IPS-18a (cell line): ENCODE data around the gene MSL1.

ENCODE experiments used
- H3K27ac ChIP-seq: one replicate; pipeline ENCODE4 v1.5.1; 2013; ENCODE audit warnings: low read length
- H3K27me3 ChIP-seq: one replicate; pipeline ENCODE4 v1.6.1; 2013; ENCODE audit warnings: mild to moderate bottlenecking, low read length; ENCODE audit not compliant: control insufficient read depth, insufficient read depth
- H3K36me3 ChIP-seq: one replicate; pipeline ENCODE4 v1.6.1; 2013; ENCODE audit warnings: low read depth, low read length; ENCODE audit not compliant: control insufficient read depth
- H3K4me1 ChIP-seq: one replicate; pipeline ENCODE4 v1.6.1; 2013; ENCODE audit warnings: low read depth, low read length; ENCODE audit not compliant: control insufficient read depth
- H3K4me3 ChIP-seq: one replicate; pipeline ENCODE4 v1.5.1; 2013; ENCODE audit warnings: low read length
- H3K9ac ChIP-seq: one replicate; pipeline ENCODE4 v1.6.1; 2013; ENCODE audit warnings: mild to moderate bottlenecking, low read length, moderate library complexity
- H3K9me3 ChIP-seq: one replicate; pipeline ENCODE4 v1.6.1; 2013; ENCODE audit warnings: low read depth, low read length; ENCODE audit not compliant: control insufficient read depth

MSL1 gene

DNA sequence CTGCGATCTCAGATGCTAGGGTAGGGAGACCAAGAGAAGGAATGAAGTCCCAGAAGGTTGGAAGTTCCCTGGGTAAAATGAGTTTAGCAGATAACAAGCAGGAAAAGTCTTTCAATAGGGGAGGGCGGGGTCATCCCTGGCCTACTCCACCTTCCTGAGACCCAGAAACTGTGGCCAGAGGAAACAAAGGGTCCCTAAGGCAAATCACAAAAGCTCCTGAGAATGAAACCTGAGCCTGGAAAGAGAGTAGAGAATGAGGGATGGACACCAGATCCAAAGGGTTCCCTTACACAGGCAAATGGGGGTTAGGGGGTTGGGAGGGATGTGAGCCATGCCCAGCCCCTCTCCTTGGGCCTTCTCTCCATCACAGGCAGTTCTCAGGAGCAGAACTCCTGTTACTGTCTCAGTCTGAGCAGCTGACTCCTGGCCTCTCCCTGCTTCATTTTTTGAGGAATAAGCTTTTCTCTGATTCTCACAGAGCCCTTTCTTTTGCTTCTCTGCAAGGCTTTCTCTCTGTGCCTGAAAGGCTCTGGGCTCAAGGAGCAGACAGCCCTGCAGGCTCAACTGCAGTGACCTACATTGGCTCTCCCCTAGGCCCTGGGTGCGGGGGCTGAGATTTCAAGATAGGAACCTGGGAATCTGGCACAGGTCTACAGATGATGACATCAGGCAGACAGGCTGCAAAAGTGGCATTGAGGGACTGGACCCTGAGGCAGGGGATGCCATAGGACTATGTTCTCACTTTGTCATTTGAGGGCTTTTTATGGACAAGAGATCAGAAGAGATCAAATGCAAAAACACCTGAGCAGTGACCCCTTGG lies 11.5 kb upstream of the MSL1 start:
- no peak overlapping the region for H3K4me3 ChIP-seq
- peaks cover 80% of the 10 kb centered on the region for H3K4me1 ChIP-seq
- H3K27me3 ChIP-seq, result peaks cover 33% of the 10 kb centered on the region
- no peaks in the 10 kb centered on the region for H3K36me3 ChIP-seq
- no peak overlapping the region for H3K9ac ChIP-seq
- H3K9me3 ChIP-seq, result no peaks in the 10 kb centered on the region
- H3K27ac ChIP-seq, result no peak overlapping the region

DNA sequence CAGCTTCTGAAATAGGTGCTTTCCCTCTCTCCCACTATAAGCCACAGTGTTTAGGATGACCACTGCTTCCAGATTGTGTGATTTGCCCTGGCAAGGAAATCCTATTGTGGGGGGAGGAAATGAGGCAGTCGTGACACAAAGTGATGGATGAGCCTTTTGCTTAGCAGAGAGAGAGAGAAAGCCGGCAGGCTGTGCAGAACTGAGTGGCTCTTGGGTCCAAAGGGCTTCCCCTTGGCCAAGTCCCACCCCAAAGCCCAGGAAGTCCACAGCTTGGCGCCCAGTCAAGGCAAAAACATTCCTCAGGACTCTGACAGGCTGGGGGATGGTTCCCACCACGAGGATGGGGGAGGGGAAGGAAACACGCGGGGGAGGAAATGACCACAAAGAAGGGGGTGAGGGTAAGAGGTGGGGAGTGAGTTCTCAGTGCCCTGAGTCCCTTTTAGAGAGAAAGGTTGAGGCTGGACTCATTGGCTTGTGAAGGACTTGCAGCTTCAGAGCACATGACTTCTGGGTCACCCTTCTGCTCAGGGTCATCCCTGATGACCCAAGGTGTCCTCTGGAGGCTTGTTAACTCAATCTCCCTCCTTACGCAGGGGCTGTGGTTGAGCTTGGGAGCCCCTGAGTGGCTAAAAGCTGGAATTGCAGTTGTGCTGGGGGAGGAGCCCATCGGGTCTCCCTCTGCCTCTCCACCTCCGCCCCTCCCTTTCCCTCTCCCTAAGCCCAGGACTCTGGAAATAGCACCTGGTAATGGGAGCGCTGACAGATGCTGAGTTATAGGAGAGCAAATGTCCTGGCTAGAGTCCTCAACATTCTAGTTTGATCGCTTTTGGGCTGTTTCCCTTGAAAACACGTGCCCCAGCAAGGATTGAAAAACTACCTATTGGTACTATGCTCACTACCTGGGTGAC lies 10.3 kb upstream of the MSL1 start:
- H3K4me1 ChIP-seq, result peaks cover 79% of the 10 kb centered on the region
- no peak overlapping the region for H3K27ac ChIP-seq
- H3K4me3 ChIP-seq, result no peak overlapping the region
- no peaks in the 10 kb centered on the region for H3K36me3 ChIP-seq
- H3K27me3 ChIP-seq, result peaks cover 20% of the 10 kb centered on the region
- no peak overlapping the region for H3K9ac ChIP-seq
- no peaks in the 10 kb centered on the region for H3K9me3 ChIP-seq

DNA sequence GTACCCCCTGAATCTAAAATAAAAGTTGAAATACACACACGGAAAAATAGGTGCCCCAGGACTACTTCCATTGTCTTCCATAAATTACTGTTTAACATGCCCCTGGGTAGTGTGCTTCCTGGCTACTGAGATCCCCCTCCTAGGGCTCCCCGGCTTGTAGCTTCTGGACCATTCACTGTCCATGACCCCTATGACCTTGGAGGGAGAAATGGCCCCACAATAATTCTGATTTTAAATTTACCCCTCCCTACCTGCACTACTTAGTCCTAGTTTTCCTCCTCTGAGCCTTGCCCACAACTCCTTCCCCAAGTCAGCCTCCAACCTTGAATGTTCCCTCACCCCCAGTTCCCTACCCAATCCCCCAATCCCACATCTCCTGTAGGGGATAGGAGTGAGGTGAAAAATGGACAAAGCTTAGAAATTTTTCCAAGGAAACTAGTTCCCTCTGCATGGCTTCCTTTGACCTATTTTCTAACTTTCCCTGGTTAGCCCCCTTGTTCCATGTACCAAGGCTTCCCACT lies 9.5 kb upstream of the MSL1 start:
- Histone ChIP-seq H3K9me3 (no peaks in the 10 kb centered on the region), H3K4me3 (no peak overlapping the region), H3K36me3 (no peaks in the 10 kb centered on the region), H3K27ac (no peak overlapping the region), H3K27me3 (peaks cover 13% of the 10 kb centered on the region), H3K4me1 (peaks cover 71% of the 10 kb centered on the region), H3K9ac (no peak overlapping the region)

DNA sequence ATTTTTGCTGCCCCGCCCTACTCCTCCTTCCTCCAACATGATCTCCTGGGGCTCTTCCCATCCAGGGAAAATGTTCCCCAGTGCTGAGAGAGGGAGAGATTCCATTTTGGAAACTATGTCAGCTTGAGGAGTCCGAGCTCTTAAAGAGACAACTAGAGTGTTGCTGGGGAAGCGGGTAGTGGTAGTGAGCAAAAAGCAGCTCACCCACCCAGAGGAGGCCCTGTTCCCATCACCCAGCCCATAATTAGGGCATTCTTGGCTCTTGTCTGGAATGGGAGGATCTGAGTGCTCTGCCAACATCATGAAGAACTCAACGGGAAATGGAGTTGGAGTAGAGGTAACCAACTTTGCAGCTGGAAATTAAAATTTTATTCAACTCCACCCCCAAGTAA lies 9.1 kb upstream of the MSL1 start:
- Histone ChIP-seq H3K9me3 (no peaks in the 10 kb centered on the region), H3K4me3 (no peak overlapping the region), H3K27me3 (peaks cover 8% of the 10 kb centered on the region), H3K27ac (no peak overlapping the region), H3K36me3 (no peaks in the 10 kb centered on the region), H3K9ac (peak overlapping the region; percentile 28), H3K4me1 (peaks cover 67% of the 10 kb centered on the region)

DNA sequence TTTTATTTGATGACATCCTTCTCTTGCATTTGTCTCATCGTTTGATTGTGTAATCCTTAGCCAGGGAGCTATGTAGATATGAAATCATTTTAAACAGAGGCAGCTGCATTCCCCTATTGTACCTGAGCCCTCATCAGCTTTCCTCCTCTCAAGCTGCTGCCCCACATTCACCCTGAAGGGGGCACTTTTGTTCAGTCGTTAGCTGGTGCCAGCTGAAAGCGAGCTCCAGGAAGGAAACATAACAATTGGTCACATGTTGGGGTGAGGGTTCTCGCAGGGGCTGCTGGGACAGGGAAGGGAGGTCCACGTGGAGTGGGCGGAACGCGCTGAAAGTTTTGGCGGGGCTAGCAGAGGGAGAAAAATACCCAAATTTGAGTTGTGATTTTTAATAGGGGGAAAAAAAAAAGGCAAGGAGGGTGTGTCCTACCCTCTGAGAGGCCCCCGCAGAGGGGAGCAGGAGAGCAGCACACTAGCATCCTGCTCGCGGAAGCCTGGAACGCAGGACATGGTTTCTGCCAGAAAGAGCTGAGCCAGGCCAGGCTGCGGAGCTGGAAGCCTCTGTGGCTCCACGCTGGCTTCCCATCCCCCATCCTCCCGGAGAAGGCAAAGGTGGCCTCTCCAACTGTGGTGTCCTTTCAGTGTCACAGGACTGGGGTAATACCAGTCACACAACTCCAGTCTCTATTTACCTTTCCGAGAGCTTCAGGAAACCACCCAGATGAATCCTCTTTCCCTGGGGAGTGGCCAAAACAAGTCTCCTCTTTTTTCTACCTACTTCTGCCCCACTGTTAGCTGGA lies 8.5 kb upstream of the MSL1 start:
- Histone ChIP-seq H3K4me3 (peak overlapping the region; percentile 55), H3K9me3 (no peaks in the 10 kb centered on the region), H3K4me1 (peaks cover 62% of the 10 kb centered on the region), H3K9ac (peak overlapping the region; percentile 82), H3K27me3 (peaks cover 2% of the 10 kb centered on the region), H3K36me3 (no peaks in the 10 kb centered on the region), H3K27ac (peak overlapping the region; percentile 97)

DNA sequence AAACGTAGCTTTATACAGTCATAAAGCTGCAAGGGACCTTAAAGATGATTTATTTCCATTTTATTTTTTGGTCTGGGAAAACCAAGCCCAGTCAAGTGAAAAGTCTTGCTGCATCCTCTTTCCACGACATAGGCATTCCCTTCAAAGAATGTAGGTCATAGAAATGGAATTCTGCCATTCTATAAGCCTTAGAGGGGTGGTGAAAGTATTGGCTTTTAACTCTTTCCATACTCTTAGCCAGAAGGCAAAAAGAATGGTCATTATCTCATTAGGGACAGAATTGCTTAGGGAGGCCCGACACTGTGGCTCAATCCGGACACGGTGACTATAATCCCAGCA lies 7.9 kb upstream of the MSL1 start:
- Histone ChIP-seq H3K9ac (peak overlapping the region; percentile 82), H3K4me1 (peaks cover 58% of the 10 kb centered on the region), H3K9me3 (no peaks in the 10 kb centered on the region), H3K27ac (peak overlapping the region; percentile 97), H3K36me3 (no peaks in the 10 kb centered on the region), H3K27me3 (no peaks in the 10 kb centered on the region), H3K4me3 (peak overlapping the region; percentile 55)

DNA sequence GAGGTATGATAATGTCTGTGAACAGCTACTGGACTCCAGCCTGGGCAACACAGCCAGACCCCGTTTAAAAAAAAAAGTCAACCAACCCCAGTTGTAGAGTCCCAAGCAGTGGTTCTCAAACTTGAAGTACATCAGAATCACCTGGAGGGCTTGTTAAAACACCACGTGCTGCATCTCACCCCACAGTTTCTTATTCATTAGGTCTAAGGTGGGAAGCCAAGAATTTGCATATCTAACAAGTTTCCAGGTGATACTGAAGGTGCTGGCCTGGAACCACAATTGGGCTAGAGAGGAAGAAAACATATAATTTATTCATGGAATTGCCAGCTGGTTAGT lies 6.7 kb upstream of the MSL1 start:
- Histone ChIP-seq H3K27ac (no peak overlapping the region), H3K4me3 (no peak overlapping the region), H3K27me3 (no peaks in the 10 kb centered on the region), H3K9me3 (no peaks in the 10 kb centered on the region), H3K4me1 (peaks cover 50% of the 10 kb centered on the region), H3K9ac (no peak overlapping the region), H3K36me3 (no peaks in the 10 kb centered on the region)

DNA sequence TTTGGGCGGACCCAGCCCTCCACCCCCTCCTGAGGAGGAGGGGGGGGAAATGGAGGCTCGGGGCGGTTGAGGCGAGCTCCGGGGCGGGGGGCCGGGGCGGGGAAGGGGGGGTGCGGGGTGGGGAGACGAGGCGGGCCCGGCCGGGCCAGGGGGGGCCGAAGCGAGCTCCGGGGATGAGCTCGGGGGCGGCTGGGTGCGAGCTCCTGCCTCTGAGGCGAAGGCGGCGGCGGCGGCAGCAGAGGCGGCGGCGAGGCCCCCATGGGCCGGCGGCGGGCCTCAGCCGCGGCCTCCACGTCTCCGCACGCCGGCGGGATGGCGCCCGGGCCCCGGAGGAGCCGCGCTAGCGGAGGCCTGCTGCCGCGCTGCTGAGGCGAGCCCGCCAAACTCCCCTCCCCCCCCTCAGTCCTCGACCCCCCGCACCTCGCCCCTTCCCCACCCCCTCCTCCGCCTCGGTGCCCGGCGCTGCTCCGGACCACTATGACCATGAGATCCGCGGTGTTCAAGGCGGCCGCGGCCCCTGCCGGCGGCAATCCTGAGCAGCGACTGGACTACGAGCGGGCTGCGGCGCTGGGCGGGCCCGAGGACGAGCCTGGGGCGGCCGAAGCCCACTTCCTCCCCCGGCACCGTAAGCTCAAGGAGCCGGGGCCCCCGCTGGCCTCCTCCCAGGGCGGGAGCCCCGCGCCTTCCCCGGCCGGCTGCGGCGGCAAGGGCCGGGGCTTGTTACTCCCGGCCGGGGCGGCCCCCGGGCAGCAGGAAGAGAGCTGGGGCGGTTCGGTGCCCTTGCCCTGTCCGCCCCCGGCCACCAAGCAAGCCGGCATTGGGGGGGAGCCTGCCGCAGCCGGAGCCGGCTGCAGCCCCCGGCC lies 596 bp downstream of the MSL1 start:
- H3K27ac ChIP-seq, result no peak overlapping the region
- peaks cover 4% of the 10 kb centered on the region for H3K4me1 ChIP-seq
- no peaks in the 10 kb centered on the region for H3K9me3 ChIP-seq
- no peaks in the 10 kb centered on the region for H3K27me3 ChIP-seq
- H3K9ac ChIP-seq, result peak overlapping the region; percentile 97
- peak overlapping the region; percentile 99 for H3K4me3 ChIP-seq
- H3K36me3 ChIP-seq, result peaks cover 15% of the 10 kb centered on the region

DNA sequence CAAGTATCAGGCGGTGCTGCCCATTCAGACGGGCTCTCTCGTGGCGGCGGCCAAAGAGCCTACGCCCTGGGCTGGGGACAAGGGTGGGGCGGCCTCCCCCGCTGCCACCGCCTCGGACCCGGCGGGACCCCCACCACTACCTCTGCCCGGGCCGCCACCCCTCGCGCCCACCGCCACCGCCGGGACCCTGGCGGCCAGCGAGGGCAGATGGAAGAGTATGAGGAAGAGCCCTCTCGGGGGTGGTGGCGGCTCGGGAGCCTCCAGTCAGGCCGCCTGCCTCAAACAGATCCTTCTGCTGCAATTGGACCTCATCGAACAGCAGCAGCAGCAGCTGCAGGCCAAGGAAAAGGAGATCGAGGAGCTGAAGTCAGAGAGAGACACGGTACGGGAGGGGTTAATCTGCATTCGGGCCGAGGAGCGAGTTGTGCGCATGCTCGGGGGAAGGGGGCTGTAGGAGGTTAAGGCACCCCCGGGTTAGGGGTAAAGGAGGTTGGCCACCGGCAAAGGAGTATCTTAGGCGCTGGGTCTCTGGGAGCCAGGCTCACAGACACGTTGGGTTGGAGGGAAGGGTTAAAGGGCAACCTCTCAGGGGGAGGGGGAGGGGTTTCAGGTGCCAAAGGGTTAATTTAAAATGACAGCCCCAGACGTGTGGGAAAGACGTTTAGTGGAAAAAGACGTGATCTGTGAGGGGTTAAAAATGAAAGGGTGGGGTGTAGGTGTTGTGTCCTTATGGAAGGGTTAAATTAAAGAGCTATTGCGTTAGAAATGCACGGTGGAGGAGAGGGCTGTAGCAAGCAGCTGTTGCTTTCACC lies 1.4 kb downstream of the MSL1 start:
- peak overlapping the region; percentile 95 for H3K4me3 ChIP-seq
- no peaks in the 10 kb centered on the region for H3K9me3 ChIP-seq
- H3K9ac ChIP-seq, result peak overlapping the region; percentile 88
- H3K36me3 ChIP-seq, result peaks cover 22% of the 10 kb centered on the region
- peaks cover 4% of the 10 kb centered on the region for H3K4me1 ChIP-seq
- no peaks in the 10 kb centered on the region for H3K27me3 ChIP-seq
- H3K27ac ChIP-seq, result peak overlapping the region; percentile 82

DNA sequence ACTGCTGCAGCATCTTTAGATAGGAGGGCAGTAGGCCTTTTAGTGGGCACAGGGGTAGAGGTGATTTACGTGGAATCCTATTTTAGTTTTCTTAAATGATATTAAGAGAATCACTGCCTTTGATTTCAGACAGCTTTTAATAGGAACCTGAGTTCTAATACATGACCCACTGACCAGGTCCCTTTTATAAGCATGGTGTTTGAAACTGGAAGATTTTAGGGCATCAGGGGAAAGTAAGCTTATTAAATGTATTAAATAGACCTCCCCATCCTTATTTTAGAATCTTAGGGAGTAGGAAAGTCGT lies 2.0 kb downstream of the MSL1 start:
- peak overlapping the region; percentile 95 for H3K4me3 ChIP-seq
- no peak overlapping the region for H3K27ac ChIP-seq
- peak overlapping the region; percentile 88 for H3K9ac ChIP-seq
- no peaks in the 10 kb centered on the region for H3K9me3 ChIP-seq
- peaks cover 24% of the 10 kb centered on the region for H3K36me3 ChIP-seq
- H3K27me3 ChIP-seq, result no peaks in the 10 kb centered on the region
- peaks cover 4% of the 10 kb centered on the region for H3K4me1 ChIP-seq
